Measurements from ENCODE around the gene WSCD1. TPM values are rescaled to one million over a fixed set of nuclear protein-coding genes. Genes with fewer than 3 reads are reported as not detected.

WSCD1 gene
- total RNA-seq, 1 donor from 2014 or later: 3.6 TPM

- DNase-seq (ENCODE audit: low spot score): no peak
These were observed 10.8 kb upstream of the WSCD1 start for GRCh38 chr17:6059406-6059805.

- DNase-seq (ENCODE audit: low spot score): no peak
These were observed 8.9 kb upstream of the WSCD1 start for GRCh38 chr17:6061290-6061689.

- DNase-seq (ENCODE audit: low spot score): no peak
These were observed 5.3 kb upstream of the WSCD1 start for GRCh38 chr17:6064868-6065267.

GRCh38 chr17:6065351-6065750 lies 4.8 kb upstream of the WSCD1 start:
- no peak for DNase-seq (ENCODE audit: low spot score)

- DNase-seq (ENCODE audit: low spot score): no peak
These were observed 3.8 kb upstream of the WSCD1 start for GRCh38 chr17:6066183-6066948.

GRCh38 chr17:6067060-6067459 lies 3.1 kb upstream of the WSCD1 start:
- DNase-seq (ENCODE audit: low spot score): no peak

- DNase-seq (ENCODE audit: low spot score): no peak
These were observed 292 bp downstream of the WSCD1 start for GRCh38 chr17:6070430-6070912.

GRCh38 chr17:6070913-6071511 lies 833 bp downstream of the WSCD1 start:
- DNase-seq (ENCODE audit: low spot score): no peak

- no peak for DNase-seq (ENCODE audit: low spot score)
These were observed 1.4 kb downstream of the WSCD1 start for GRCh38 chr17:6071528-6072065.

- no peak for DNase-seq (ENCODE audit: low spot score)
These were observed 2.0 kb downstream of the WSCD1 start for GRCh38 chr17:6072157-6072556.

GRCh38 chr17:6072611-6073010 lies 2.4 kb downstream of the WSCD1 start:
- no peak for DNase-seq (ENCODE audit: low spot score)

GRCh38 chr17:6073620-6074019 lies 3.4 kb downstream of the WSCD1 start:
- DNase-seq (ENCODE audit: low spot score): no peak

GRCh38 chr17:6075050-6075449 lies 4.9 kb downstream of the WSCD1 start:
- DNase-seq (ENCODE audit: low spot score): no peak

GRCh38 chr17:6075845-6076244 lies 5.7 kb downstream of the WSCD1 start:
- DNase-seq (ENCODE audit: low spot score): no peak

GRCh38 chr17:6077752-6078151 lies 7.6 kb downstream of the WSCD1 start:
- DNase-seq (ENCODE audit: low spot score): no peak

GRCh38 chr17:6078458-6078871 lies 8.3 kb downstream of the WSCD1 start:
- DNase-seq (ENCODE audit: low spot score): no peak

- no peak for DNase-seq (ENCODE audit: low spot score)
These were observed 9.1 kb downstream of the WSCD1 start for GRCh38 chr17:6079155-6079888.

- DNase-seq (ENCODE audit: low spot score): no peak
These were observed 9.8 kb downstream of the WSCD1 start for GRCh38 chr17:6079960-6080359.

- no peak for DNase-seq (ENCODE audit: low spot score)
These were observed 10.7 kb downstream of the WSCD1 start for GRCh38 chr17:6080711-6081430.

GRCh38 chr17:6082335-6082734 lies 12.2 kb downstream of the WSCD1 start:
- no peak for DNase-seq (ENCODE audit: low spot score)

GRCh38 chr17:6084311-6085161 lies 14.4 kb downstream of the WSCD1 start:
- no peak for DNase-seq (ENCODE audit: low spot score)

All from ureter (tissue), 1 donor.